Effector memory CD4-positive, alpha-beta T cell (primary cell): ENCODE data around the gene HOXB9.

Experiments
- DNase-seq, 3 donors: peaks; one replicate each; pipeline ENCODE4 v3.0.0-alpha.2; 2020
- H3K27ac ChIP-seq: 2 replicates; pipeline ENCODE4 v1.7.0; 2013; ENCODE audit warnings: mild to moderate bottlenecking, low read length, moderate library complexity; ENCODE audit not compliant: insufficient read depth, poor library complexity, severe bottlenecking
- H3K27me3 ChIP-seq: replicated peaks from 2 replicates; pipeline ENCODE4 v1.7.0; 2013; ENCODE audit warnings: mild to moderate bottlenecking, low read length; ENCODE audit not compliant: insufficient read depth, control insufficient read depth, poor library complexity, severe bottlenecking
- H3K36me3 ChIP-seq: 2 replicates; pipeline ENCODE4 v1.7.0; 2013; ENCODE audit warnings: mild to moderate bottlenecking, low read length, moderate library complexity; ENCODE audit not compliant: control insufficient read depth, insufficient read depth
- H3K4me1 ChIP-seq: 2 replicates; pipeline ENCODE4 v1.7.0; 2013; ENCODE audit warnings: low read length, mild to moderate bottlenecking; ENCODE audit not compliant: control insufficient read depth, insufficient read depth, poor library complexity, severe bottlenecking
- H3K4me3 ChIP-seq: 2 replicates; pipeline ENCODE4 v1.7.0; 2013; ENCODE audit warnings: low read length, low read depth, mild to moderate bottlenecking; ENCODE audit not compliant: insufficient read depth, poor library complexity, severe bottlenecking
- H3K9me3 ChIP-seq: 2 replicates; pipeline ENCODE4 v1.7.0; 2013; ENCODE audit warnings: mild to moderate bottlenecking, low read length, moderate library complexity; ENCODE audit not compliant: control insufficient read depth

Gene HOXB9

DNA sequence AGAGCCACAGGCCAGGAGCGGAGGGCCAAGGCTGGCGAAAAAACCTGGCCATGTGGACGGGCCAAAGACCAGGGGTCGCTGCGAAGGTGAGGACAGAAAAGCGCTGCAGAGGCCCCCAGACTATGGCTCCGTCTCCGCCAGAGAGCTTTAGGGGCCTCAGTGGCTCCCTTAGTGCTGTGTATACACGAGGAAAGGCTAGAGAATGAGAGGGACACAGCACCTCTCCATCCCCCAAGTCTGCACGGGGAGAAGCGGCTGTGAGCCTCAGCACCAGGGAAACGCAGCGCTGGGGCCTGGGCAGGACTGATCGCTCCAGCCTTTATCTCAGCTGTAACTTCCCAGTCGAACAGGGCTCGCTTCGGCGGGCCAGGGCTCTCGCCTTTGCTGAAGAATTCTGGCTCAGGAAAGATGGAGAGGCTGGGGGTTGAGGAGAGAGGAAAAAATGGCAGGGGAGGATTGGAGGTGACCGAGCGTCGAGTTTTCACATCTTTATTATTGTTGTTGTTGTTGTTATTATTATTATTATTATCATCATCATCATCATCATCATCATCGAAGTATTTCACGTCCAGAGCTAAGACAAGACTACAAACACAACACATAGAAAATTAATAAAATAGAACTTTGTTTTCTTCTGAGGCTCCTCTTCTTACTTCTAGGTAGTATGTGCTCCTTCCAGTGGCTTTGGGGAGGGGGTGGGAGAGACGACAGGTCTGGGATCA is 30.7 kb downstream of the HOXB9 start:
- no peaks in the 10 kb centered on the region for H3K9me3 ChIP-seq
- H3K27me3 ChIP-seq = peaks cover 58% of the 10 kb centered on the region
- H3K27ac ChIP-seq = no peak overlapping the region
- DNase-seq = no peak
- H3K4me1 ChIP-seq = peaks cover 42% of the 10 kb centered on the region
- no peaks in the 10 kb centered on the region for H3K36me3 ChIP-seq
- H3K4me3 ChIP-seq = no peak overlapping the region

DNA sequence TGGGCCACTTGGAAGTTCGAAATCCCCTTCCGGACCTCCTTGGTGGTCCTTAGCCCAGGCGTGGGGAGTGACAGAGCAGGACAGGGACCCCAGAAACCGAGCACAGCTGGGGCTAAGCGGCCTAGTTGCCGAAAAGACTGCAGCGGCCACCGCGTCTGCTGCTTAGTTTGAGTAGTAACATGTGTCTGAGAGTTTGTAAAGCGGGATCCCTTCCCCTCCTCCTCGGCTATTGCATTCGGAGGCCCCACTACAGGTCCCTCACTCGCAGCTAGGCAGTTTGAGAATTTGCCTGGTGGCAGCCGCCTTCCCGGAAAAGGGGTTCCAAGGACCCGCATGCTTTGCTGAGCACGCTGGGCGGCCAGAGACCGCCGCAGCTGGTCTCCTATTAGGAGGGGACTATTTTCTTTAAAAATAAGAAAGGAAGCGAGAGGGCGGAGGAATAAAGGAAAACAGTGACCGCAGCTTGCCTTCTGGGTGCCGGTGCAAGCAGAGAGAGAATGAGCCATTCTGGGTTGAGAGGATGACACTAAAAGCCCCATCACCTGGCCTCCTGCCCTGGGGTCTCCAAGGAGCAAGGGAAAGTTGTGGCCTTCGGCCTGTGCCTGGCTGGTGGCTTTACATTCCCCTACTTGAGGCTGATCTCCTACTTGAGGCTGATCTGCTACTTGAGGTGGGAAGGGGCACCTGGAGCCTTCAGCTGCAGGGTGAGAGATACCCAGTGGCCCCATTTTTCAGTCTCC is 31.4 kb downstream of the HOXB9 start:
- DNase-seq = no peak
- H3K9me3 ChIP-seq = no peaks in the 10 kb centered on the region
- H3K4me3 ChIP-seq = no peak overlapping the region
- H3K36me3 ChIP-seq = no peaks in the 10 kb centered on the region
- peaks cover 58% of the 10 kb centered on the region for H3K27me3 ChIP-seq
- H3K4me1 ChIP-seq = peaks cover 42% of the 10 kb centered on the region
- H3K27ac ChIP-seq = no peak overlapping the region

DNA sequence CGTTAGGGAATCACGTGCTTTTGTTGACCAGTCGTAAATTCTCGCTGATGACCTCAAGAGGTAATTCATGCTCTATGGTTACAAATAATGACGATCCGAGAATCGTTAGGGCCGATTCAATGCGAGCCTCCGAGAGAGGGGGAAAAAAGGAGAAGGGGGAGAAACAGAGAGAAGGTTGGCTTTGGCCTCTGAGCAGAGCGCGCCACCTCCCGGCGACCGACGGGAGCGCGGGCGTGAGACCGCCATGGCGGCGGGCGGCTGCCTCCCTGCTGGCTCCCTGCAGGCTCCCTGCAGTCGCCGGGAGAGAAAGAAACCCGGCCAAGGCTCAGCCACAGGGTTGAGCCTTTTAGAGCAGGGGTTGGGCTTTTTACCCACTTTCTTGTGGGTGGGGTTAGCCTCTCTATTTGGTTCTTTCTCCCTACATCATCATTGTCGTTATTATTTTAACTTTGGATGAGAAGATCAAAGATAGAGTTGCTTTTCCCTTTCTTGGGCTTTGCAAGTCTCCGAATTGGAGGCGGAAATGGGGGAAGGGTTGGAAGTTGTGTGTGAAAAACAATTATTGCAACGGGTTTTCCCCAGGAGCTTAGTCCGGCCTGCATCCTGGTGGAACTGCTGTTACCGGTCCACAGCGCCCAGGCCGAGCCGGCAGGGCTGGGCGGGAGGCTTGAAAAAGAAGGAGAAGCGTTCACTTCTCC is 32.2 kb downstream of the HOXB9 start:
- H3K36me3 ChIP-seq = no peaks in the 10 kb centered on the region
- H3K9me3 ChIP-seq = no peaks in the 10 kb centered on the region
- peaks cover 54% of the 10 kb centered on the region for H3K27me3 ChIP-seq
- DNase-seq = peak; percentile 63 to 68 (median 67)
- no peak overlapping the region for H3K27ac ChIP-seq
- H3K4me3 ChIP-seq = peak overlapping the region; percentile 52
- peaks cover 42% of the 10 kb centered on the region for H3K4me1 ChIP-seq

DNA sequence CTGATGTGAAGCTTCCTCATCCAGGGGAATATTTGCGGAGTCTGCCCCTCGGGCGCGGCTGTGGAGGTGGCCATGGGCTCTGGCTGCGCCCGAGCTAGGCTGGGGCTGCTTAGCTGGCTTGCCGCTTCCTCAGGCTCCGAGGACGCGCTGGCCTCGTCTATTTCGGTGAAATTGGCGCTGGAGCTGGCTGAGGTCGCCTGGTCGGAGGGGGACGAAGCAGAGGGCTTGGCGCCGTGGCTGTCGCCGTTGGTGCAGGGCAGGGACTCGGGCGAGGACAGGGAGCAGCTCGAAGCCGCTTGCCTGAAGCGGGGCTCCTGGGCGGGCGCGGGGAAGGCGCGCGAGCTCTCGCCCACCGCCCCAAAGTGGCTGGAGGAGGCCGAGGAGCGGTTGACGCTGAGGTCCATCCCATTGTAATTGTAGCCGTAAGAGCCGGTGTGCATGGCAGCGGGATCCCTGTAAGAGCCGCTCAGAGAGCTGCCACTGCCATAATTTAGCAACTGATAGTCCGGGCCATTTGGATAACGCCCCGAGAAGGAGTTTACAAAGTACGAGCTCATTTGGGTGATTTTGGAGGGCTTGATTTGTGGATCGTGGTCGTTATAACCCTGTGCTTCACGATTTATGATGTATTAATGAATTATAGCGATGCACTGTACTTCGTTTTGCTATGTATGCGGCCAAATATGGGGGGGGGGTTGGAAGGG is 32.9 kb downstream of the HOXB9 start, which contains the start of gene HOXB5:
TSS of gene HOXB5 (minus strand) at position 654 of the 704 bp plus-strand sequence. CDS start at position 557, 97 bp downstream.
- H3K4me1 ChIP-seq = peaks cover 41% of the 10 kb centered on the region
- peak within 1 kb of the TSS; percentile 52 for H3K4me3 ChIP-seq
- H3K27me3 ChIP-seq = peaks cover 47% of the 10 kb centered on the region
- DNase-seq = no peak
- H3K36me3 ChIP-seq = no peaks in the 10 kb centered on the region
- H3K9me3 ChIP-seq = no peaks in the 10 kb centered on the region
- H3K27ac ChIP-seq = no peak within 1 kb of the TSS

DNA sequence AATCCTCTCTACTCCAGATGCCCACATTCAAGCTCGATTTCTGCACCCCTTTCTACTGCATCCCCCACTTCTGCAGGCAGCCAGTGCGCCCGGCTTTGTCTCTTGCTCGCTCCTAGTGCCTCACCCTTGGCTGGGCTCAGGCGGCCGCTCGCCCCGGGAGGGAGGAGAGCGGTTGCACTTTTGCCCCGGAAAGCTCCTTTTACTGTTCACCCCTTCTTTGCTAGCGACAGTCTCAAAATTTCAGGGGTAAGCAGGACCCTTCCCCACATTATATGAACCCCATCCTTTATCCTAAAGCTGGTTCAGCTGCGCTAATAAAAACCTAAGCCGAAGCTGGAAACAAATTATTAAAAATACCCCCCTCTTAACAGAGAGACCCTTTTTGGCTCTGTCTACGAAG is 33.6 kb downstream of the HOXB9 start:
- Histone ChIP-seq H3K36me3 (no peaks in the 10 kb centered on the region), H3K27me3 (peaks cover 41% of the 10 kb centered on the region), H3K9me3 (no peaks in the 10 kb centered on the region), H3K27ac (no peak overlapping the region), H3K4me3 (peak overlapping the region; percentile 52), H3K4me1 (peaks cover 34% of the 10 kb centered on the region)
- DNase-seq = no peak

- Histone ChIP-seq H3K36me3 (no peaks in the 10 kb centered on the region), H3K4me3 (no peak overlapping the region), H3K4me1 (peaks cover 29% of the 10 kb centered on the region), H3K27me3 (peaks cover 36% of the 10 kb centered on the region), H3K9me3 (no peaks in the 10 kb centered on the region), H3K27ac (no peak overlapping the region)
- no peak for DNase-seq
Observed at GRCh38 chr17:48592057-48592514, 34.1 kb downstream of the HOXB9 start.

- H3K4me3 ChIP-seq = no peak overlapping the region
- no peak for DNase-seq
Observed at GRCh38 chr17:48591255-48592056, 34.7 kb downstream of the HOXB9 start.

GRCh38 chr17:48590607-48591161 is 35.5 kb downstream of the HOXB9 start:
- Histone ChIP-seq H3K4me1 (peaks cover 27% of the 10 kb centered on the region), H3K27ac (no peak overlapping the region), H3K9me3 (no peaks in the 10 kb centered on the region), H3K36me3 (no peaks in the 10 kb centered on the region), H3K4me3 (no peak overlapping the region), H3K27me3 (peaks cover 30% of the 10 kb centered on the region)
- DNase-seq = no peak

More at GRCh38 chr17:48591255-48592056, 34.7 kb downstream of the HOXB9 start:
- no peak overlapping the region for H3K27ac ChIP-seq
- peaks cover 30% of the 10 kb centered on the region for H3K27me3 ChIP-seq
- H3K36me3 ChIP-seq = no peaks in the 10 kb centered on the region
- no peaks in the 10 kb centered on the region for H3K9me3 ChIP-seq
- peaks cover 25% of the 10 kb centered on the region for H3K4me1 ChIP-seq
